ENCODE measurements around the gene PAQR9.

Gene PAQR9

DNA sequence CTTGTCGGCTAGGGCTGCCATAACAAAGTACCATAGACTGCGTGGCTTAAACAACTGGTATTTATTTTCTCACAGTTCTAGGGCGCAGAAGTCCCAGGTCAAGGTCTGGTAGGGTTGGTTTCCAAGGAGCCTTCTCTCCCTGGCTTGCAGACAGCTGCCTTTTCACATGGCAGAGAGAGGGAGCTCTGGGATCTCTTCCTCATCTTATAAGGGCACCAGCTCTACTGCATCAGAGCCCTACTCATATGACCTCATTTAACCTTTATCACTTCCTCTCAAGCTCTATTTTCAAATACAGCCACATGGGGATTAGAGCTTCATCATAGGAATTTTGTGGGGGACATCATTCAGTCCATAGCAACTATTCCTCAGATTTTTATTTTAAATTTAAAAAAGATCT is 17.6 kb upstream of the PAQR9 start:
- DNase-seq = no peak

DNA sequence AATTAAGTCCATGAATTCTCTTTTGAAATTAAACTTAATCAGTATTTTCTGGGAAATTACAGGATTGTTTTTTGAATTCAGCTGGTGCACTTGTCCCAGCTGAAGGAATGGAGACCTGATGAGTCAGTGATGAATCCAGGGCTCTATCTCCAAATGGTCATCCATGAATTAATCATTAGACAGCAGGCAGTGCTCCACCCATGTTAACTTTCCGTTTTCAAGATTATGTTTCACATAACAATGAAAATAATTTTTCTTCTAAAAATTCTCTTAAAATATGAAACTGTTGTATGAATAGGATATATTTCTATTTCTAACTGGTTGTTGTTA is 13.9 kb upstream of the PAQR9 start:
- no peak for DNase-seq

DNA sequence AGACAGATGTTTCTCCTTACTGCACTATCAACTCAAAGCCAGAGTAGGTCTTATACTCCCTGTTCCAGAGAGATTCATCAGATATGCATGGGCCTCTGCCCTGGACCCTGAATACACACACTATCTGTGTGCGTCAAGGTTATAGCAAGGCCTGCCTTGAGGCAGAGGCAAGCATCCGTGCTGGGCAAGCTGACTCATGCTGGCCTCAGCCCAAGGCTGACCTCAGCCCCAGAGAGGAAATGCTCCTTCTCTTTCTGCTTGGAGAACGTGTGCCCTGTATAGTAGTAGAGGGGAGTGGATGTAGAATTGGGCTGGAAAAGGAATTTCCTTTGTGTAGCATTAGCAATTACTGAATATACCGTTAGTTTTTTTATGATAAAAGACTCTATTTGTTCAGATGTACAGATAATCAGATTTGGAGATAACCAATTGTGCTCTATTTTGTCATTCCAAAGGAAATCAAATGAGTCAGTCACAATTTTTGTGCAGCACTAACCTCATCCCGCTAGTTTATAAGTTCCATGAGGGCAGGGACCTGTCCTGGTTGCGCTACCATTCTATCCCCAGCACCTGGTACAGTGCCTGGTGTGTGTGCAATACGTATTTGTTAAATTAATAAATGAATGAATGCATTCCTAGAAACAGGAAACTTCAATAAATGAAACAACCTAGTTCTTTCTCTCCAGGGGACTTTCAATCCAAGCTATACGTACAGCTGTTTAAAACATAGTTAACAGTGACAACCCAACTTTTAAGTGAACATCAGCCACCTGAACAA is 13.3 kb upstream of the PAQR9 start:
- peak; percentile 70 for DNase-seq

DNA sequence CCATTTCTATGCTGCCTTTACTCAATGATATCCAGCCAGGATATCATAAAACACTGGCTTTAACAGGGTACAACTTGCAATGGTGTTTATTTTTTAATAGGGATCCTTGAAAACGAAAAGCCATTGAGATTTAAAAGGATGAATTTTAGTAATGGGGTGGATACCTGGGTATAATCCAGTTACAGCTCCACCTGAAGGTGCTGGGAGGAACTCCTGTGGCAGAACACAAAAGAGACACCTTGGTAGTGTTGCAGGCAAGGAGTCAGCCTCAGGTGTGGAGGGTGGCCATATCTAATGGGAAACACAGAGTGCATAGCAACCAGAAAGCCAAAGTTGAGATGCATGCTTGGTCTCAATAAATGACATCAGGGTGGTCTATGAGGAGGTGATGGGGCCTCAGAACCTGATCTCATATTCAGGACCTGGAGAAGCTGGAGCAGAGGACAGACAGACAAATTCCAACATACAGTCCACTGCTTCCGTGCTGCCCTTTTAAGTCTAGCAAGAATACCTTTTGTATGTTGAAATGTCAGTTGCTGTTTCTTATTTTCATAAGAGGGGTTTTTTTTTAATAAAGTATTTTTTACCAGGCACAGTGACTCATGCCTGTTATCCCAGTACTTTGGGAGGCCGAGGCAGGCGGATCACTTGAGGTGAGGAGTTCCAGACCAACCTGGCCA is 12.0 kb upstream of the PAQR9 start:
- DNase-seq = no peak

DNA sequence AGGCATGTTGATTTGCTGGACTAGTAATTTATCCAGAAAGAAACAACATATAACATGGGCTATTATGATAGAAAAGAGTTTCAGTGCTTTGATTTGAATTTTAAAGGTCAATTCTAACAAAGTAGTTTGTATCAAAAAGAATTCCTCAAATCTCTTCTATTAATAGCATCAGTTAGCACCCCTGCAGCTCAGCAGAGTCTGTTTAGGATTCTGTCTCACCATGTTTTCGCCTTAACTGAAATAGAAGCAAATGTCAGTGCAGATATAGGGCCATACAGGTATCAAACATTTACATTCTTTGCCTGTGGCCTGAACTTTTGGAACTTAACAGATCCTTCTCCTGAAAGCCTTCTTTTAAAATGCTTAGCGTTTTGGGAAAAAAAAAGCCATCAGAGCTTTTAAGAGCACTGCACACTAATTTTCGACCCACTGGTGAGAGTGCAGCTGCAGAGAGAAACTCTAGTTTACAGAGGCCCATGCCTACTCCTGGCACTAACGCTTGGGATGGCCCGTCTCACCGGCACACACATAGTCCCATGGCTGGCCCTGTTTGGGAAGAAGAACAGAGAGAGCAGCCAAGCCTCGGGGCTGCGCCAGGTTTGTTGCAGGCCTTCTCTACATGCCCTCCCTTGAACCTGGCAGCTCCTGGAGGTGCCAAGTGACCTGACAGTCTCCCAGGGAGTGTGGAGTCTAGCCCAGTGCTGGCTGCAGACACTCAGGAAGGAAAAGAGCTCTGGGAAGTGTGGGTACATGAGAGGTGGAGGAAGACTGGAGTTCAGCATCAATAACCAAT is 9.9 kb upstream of the PAQR9 start:
- no peak for DNase-seq

DNA sequence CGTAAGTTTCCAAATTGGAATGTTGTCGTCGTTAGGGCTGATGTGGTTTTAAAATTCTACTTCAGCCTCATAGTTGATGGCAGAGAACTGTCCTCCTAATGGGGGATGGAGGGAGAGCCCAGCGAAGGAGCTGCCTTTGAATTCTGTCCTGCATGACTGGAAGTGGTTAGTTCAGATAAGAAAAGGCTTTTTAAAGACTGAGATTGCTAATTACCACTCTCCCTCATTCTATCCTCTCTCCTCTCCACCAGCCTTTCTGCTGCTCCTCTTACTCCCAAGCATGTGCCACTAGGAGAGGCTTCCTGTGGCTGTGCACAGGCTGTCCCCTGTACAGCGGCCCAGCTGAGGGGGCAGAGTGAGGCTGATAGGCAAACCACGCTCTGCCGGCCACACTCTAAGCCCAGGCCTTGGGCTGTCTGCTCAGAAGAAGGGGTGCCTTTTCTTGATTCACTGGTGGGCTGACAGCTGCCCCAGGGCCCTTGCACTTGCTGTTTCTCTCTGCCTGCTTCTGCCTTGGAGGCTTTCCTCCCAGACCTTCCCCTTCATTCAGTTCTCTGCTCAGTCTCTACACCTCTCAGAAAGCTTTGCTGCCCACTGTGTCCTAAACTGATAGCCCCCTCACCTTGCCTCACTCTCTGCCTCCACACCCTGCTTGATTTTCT is 8.7 kb upstream of the PAQR9 start:
- DNase-seq = no peak

DNA sequence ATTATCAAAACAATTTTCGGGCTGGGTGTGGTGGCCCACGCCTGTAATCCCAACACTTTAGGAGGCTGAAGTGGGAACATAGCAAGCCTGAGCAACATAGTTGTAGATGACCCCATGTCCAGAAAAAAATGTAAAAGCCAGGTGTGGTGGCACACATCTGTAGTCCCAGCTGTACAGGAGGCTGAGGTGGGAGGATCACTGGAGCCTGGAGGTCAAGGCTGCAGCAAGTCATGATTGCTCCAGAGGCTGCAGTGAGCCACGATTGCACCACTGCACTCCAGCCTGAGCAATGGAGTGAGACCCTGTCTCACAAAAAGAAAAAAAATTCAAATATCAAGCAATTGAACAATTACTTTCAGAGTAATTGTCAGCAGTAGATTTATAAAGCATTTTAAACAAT is 8.0 kb upstream of the PAQR9 start:
- DNase-seq = no peak

DNA sequence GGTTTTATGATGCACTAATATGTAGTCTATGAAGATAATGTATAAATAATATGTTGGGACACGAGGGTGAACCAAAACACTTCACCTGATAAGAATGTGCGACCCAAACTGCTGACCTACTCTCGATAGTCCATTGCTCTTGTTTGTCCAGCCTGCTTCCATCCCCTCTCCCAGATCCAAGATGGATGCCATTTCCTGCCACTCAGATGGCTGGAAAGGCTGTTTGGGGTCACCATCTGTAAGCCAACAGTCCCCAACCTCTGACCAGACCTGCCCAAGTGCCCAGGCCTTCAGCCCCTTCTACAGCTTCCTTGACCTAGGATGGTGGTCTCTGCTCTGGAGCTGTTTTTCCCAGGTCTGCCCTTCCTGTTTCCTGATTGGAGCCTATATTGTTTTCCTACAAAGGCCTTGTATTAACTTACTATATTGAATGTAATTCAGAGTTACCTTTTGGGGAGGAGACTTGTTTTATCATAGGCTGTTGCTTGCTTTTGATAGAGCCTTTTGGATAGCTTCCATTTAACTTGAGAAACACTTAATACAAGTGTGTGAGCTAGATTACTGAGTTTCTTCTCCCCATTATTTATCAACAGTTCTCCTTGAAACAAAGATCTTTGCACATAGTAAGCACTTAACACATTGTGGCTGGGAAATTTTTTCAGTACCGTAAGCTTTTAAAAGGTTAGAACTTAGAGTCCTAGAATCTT is 5.0 kb upstream of the PAQR9 start:
- DNase-seq = no peak

DNA sequence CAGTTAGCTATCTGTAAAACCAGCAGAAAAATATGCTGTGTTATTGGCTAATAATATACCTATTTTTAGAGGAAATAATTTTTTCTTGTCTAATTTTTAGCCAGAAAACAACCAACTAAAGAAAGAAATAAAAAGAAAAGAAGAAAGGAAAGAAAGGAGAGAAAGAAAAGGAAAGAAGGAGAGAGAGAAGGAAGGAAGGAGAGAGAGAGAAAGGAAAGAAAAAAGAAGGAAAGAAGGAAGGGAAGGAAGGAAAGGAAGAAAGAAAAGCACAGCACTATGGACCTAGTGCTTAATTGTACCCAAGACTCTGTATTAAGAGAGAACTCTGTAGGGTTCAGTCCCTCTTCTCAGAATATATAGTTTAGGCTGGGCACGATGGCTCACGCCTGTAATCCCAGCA is 3.3 kb upstream of the PAQR9 start:
- DNase-seq = no peak

DNA sequence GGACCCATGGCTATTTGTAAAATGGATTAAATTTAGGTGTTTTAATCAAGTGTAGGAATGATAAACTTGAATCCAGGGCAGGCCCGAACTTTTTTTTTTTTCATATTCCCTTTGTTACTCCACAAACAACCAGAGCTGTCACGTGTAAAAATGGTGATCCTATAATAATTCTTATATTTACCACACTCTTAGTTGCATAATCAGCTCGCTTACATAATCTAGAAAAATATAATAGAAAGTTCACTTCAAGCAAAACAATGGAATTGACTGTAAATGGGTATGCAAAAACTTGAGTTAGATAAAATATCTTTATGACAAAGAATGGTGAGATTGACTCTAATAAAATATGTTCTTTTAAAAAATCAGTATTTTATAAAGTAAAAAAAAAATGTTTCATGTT is 2.1 kb upstream of the PAQR9 start:
- no peak for DNase-seq

DNA sequence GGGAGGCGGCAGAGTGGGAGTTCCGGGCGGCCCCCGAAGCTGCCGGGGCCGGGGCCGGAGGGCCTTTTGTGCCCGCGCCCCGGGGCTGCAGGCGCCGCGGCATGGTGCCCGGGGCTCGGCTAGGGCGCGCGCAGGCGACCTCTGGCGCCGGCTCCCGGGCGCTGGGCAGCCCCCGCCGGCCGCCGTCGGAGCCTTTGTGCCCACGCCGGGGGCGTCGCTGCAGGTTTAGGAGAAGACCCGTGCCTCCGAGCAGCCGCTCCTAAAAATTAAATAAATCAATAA is 299 bp downstream of the PAQR9 start:
- DNase-seq = no peak

DNA sequence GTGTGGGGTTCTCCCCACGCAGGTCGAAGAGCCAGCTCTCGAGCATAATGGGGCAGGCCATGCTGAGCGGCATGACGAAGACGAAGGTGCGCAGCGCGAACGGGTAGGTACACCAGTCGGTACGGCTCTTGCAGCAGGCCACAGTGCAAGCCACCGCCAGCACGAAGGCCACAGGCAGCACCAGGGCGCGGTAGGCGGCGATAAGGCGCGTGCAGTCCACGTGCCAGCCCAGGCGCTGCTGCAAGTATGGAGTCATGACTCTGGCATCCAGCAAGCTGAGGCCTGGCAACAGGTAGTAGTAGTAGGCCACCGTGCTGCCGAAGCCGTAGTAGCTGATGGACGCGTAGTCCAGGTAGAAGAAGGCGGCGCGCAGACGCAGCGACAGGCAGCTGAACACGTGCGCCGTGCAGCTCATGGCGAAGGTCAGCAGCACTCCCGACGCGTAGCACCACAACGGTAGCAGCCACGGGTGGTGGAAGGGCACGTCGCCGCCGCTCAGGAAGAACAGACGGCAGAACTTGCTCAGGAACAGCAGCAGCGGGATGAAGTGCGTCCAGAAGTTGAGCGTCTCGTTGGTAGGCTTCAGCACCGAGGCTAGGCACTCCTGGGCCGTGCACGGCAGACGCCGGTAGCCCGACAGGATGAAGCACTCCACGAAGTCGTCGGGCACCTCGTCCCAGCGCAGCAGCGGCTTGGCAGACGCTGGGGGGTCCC is 797 bp downstream of the PAQR9 start:
- DNase-seq = no peak

DNA sequence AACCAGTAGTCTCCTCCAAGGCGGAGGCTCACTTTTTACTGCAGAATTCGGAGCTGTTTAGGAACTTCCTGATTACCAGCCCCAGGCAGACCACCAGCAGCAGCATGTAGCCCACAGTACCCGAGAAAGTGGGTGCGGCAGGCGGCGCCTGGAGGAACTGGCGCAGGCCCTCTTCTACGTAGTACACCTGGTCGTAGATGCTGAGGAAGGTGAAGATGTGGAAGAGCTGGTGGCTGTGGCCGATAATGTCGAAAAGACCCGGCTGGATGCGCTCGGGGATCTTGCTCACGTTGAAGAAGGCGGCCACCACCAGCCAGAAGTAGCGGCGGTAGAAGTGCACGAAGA is 1.3 kb downstream of the PAQR9 start:
- no peak for DNase-seq

DNA sequence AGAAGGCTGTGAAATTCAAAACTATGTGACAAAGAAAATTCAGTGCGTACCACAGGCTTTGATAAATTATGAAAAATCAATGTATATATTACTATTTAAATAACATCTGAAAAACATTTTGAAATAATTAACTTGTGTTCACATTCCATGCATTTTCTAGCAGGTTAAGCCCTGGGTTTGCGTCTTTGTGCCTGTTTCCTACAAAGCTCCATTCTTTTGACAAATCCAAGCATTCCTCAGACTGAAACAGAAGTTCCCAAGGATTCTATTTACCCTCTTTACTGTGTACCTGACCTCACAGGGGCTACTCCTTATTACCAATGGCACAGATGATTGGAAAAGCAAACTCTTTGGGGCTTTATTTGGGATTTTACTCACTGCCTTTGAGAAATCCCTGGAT is 1.9 kb downstream of the PAQR9 start:
- DNase-seq = no peak

DNA sequence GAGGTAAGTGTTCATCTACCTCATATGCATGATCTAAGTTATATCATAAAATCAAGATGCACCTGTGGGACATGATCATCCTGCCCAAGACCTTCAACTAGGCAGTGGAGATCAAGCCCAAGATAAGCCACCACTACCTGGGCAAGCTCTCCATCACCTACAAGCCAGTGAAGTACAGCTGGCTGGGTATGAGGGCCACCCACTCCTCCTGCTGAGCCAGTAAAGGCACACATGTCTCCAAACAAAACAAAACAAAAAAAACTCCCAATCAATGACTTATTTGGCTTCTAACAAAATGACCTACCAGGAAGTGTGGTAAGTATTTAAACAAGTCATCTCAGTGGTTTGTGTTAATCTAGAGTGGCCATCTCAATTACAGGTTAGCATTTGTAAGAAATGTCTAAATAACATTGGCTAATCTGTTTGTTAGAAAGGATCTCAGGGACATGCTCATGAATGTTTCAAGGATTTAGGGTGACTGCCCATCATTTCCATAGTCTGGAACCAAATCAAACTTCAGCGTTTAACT is 3.1 kb downstream of the PAQR9 start:
- no peak for DNase-seq

DNA sequence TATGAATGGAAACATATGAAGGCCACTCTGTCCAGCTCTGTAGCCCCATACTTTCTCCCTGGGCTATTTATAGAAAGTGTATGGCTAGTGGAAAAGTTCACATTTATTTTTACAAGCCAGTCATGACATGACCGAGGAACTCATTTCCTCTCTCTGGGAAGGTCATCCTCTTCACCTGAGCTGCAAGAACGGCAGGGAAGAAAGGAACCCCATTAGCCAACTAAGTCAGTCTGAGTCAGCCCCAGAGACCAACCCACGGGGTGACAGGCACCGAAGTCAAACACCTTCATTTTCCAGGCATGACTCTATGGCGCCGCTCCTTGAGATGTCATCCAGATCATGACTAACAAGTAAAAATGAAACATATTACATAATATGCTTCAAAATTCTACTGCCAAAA is 4.8 kb downstream of the PAQR9 start:
- DNase-seq = no peak

DNA sequence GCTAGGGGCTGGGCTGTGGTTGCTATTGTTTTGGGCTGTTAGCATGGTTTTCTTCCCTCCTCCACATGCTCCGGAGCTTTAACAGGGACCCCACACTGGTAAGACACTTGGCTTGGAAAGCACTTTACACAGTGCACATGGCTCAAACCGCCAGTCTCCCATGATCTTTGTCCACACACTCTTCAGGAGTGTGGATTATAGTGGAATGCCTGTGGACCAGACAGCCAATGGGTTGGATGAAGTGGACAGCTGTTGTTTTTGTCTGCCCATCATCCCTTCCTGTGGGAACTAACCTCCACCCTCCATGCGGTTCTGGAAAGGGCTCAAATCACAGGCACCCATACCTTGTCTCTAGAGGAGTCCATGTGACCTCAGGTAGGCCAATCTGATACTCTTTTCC is 10.0 kb downstream of the PAQR9 start:
- no peak for DNase-seq

DNA sequence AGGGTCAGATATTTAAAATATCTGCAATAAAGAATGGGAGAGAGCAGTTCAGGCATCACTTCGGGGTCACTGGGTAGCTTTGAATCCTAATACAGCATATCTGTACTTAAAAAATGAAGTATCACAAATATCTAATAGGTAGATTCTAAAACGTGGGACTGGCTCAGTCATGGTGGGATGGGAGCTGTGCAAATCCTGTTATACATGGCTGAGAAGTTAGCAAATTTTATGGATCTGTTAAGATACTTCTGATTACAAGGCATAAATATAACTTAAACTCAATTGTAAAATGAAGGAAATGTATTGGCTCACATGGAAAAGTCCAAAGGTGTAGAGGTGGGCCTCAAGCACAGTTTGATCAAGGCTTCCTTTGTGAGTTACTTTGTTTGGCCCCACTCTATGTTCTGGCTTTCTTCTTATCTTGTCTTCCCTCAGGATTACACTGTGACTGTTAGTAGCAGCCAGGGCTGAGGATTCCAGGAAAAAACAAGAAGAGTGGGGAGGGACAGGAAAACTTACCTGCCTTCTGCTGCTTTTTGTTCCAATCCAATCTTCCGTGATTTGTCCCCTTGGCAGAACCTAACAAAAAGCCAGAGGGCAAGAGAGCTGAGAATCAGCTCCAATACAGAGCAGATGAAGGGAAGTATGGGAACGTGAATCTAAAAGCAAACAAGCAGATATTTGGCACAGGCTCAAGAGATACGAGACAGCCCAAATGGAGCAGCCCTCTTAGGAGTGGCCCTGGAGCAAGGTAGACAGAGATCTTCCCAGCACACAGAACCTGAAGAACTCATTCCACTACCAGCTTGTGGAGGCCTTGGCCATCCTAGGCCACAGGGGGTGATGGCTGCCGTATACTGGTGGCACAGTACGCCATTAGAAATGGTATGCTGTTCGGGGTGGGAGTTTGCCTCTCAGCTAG is 10.9 kb downstream of the PAQR9 start:
- no peak for DNase-seq

DNA sequence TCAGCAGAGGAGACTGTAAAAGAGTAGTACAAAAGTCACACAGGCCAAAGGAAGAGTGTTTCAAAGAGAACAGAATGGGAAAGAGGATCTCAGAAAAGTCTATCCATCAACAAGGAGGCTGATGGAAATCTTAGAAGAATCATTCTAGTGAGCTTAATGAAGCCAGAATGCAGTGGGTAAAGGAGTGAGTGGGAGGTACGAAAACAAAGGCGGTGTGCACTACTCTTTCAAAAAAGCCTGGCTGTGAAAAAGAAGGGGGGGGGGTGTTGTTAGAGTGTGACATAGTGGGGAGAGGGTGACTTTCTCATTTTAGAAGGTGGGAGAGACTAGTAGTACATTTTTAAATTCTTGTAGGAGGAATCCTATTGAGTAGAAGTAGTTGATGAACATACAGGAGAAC is 11.7 kb downstream of the PAQR9 start:
- no peak for DNase-seq

DNA sequence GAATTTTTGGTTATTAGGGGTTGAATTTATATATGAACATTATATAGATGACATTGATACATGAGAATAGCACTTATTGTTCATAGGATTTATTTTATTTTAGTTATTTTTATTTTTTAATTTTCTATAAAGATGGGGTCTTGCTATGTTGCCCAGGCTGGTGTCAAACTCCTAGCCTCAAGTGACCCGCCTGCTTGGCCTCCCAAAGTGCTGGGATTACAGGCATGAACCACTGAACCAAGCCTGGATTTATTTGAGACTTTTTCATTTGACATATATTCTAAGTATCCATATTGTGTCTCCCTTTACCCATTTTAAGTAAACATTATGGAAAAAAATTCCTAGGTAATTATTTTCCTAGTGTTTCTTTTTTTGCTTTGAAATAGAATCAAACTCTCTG is 12.5 kb downstream of the PAQR9 start:
- DNase-seq = no peak

Data from GOT3 (cell line).